Stimulated activated CD8-positive, alpha-beta memory T cell treated with anti-CD3 and anti-CD28 coated beads, Interleukin-2, amount 100 ng/mL, for 1 hour (primary cell): ENCODE measurements around the gene RPS19BP1.
"Not testable (repeated sequence)": the region's sequence is repeated elsewhere in the genome, so short reads cannot be mapped to it uniquely, and the experiment has no call there.

Experiments used
- DNase-seq, 2 donors: peaks; one replicate each; pipeline ENCODE4 v3.0.0-alpha.2; 2020; ENCODE audit warnings: low read depth in 2 of 2

RPS19BP1 gene

DNA sequence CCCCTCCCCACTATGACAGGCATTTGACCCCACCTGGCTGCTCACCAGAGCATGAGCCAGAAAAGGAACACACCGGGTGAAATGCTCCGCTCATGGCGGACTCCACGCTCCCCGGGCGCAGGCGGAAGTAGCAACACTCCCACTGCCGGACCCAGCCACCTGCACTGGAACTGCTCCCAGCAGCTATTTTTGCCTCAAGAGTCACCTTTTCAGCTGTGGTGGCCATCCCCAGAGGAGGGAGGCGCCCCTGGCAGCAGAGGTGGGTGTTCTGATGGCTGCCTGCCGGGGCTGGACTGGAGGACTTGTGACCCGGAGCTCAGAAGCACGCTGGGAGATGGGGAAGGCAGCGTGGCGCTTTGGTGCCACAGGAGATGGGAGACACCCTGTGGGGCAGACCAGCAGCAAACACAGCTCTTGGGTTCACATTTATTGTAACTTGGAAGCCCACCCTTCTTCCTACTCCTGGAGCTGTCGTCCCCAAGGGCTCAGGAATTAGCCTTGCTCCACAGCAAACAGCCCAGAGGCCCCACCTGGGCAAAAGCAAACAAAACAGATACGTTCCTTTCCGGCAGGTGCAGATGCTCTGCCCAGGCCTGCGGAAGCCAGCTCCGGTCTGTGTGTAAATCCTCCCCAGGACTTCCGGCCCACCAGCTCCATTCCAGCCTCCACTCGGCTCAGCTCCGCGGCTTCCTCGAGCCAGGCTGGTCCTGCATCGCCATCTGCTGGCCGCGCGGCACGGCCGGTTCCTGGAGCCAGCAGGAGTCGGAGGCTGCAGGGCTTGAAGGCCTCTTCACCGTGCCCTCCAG lies 3.7 kb downstream of the RPS19BP1 start:
- DNase-seq, result peak; percentile 82 to 85

DNA sequence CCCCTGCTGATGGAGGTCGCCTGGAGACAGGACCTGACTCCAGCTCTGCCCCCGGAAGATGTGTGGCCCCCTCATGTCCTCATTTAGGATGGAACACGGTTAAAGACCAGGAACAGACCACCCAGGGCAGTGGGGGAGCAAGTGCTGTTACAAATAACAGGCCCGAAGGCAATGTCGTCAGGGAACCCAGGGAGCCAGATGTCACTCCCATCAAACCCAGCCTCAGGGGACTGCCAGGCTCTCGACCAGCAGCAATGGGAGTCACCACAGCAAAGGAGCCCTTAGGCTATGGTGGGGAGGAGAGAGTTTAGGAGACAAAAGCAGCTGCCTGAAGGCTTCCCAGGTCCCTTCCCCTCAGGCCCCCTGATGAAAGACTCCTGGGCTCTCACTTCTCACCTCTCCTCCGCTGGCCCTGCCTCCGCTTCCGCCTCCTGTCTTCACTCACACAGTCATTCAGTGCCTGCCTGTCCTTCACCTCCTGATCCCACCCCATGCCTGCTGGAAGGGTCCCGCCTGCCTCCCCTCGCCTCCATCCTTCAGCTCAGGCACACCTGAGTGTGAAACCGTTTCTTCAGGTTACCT lies 4.4 kb downstream of the RPS19BP1 start:
- no peak for DNase-seq

DNA sequence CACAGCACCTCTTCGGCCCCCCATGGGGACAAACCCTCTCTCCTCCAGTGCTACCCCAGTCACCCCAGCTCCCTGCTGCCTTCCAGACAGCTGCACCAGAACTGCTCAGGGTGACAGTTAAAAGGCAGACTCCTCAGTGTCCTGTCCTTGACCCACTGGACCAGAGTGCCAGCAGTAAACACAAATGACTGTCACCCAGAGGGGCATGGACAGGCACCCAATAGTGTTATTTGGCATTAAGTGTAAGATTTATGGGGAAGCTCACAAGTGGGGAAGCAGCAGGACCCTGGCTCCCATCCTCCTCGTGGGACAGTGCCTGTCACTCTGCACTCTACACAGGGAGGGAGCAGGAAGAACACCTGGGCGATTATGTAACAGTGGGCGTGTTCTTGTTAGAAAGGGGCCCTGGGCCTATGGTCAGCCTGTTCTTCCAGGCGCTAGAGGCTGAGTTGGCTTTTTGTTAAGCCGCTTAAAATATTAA lies 5.0 kb downstream of the RPS19BP1 start:
- no peak for DNase-seq

DNA sequence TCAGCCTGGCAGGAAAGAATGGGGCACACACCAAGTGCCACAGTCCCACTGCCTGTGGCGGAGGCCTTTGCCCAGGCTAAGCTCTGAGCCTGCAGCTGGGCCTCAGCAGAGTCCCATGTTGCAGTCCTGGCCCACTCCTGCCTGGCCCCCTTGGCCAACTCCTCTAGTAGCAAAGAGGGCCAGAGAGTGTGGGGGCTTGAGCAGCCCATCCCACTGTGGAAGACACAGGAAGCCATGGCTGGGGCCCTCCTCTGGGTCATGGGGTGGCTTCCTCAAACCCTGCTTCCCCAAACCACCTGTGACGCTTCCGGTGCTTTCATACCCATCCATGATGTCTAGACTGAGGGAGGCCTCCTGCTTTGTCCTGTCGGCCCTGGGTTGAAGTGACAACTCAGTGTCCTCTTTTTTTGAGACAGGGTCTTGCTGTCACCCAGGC lies 5.8 kb downstream of the RPS19BP1 start:
- no peak for DNase-seq

DNA sequence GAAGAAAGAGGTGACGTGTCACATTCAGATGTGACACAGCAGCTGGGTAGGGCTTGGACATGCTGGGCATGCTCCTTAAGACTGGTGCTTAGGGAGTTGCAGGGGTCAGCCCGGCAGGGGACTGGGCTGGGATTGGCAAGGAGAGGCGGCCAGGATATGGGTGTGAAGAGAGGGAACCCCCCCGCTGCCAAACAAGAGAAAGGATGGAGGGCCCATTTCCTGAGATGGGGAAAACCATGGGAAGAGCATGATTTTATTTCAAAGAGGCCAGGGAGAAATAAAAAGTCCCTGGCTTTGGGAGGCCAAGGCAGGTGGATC lies 6.9 kb downstream of the RPS19BP1 start:
- no peak for DNase-seq

DNA sequence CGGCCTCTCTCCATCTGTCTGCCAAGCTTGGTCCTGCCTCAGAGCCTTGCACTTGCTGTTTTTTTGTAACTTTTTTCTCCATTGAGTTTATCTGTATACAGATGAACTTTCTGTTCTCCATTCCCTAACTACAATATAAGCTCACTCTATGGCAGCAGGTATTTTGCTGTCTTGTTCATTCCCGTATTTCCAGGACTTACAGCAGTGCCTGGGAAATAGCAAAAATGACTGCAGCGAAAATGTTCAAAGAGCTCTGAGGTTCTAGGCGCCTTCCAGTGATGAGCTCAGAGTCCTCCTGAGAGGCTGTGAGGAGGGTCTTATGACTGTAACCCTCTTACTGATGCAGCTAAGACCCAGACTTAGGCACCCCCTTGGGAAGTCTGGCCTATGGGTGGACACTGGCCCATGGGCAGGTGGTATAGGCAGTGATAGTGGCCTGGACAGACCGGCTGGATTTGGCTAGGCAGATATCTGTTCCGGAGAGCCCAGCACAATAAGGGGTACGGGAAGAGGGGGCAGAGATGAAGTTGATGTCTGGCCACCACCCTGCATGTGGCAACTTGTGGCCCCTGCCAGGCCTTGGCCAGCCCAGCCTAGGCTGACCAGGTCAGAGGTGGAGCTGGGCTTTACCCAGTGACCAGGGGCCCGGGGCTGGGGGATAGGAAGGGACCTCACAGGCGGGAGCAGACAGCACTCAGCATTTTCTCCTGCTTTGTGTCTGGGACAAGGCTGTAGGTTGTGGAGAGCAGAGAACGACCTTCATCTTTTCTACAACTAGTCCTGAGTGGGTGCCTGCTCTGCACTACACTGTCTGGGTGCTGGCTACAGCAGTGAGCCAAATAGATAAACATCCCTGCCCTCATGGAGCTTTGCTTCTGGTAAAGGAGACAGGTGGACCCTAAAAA lies 7.5 kb downstream of the RPS19BP1 start:
- no peak for DNase-seq

DNA sequence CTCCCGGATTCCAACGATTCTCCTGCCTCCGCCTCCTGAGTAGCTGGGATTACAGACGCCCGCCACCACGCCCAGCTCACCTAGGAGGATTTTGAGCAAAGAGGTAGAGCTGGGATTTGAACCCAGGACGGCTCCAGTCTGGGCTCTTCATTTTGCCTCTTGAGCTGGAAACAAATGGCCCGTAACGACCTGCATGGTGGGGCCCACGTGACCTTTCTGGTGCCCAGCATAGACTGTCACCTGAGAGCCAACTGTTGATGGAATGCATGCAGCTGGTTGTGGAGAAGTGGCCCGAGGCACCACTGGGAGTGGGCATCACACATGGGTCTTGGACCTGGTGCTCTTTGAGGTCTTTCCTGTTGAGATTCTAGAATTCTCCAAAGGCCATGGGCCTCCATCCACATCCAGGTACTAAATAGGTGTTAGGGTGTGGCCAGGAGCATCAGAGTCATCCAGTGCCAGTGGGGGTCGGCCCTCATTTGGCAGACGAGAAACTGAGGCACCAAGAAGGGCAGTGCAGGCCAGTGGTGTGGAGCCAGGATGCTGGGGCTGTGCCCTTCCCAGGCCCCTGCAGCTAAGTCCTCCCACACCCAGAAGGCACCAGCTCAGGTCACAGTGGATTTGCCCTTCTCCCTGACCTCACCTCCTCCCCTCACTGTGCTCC lies 8.3 kb downstream of the RPS19BP1 start:
- no peak for DNase-seq

DNA sequence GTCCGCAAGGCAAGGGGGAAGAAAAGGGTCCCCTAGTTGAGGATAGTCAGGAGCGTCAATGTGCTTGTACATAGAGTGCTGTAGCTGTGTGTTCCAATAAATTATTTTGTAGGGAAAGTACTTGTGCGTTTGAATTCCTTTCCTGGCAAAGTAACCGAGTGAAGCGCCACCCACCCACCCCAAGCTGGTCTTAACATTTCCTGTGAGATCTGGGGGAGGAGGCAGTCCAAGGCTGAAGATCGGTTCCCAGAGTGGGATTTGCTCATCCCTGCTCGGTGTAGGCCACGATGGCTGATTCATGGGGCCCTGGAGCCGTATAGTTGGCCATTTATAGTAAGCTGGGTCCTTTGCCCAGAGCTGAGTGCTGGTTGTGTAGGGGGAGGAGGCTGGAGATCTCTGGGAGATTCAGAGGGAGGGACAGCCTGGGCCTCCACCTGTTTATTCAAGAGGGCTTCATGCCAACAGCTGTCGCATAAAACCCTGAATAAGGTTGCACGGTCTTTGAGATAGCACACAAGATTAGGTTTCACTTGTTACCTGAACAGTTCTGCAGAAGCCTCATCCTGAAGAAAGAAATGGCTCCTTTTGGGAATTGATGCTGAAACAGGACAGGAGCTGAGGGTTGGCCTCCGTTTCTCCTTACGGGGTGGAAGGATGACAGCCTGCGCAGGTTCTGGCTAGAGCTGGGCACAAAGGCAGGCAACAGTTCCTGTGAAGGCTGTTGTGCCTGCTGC lies 9.8 kb downstream of the RPS19BP1 start:
- DNase-seq, result no peak

DNA sequence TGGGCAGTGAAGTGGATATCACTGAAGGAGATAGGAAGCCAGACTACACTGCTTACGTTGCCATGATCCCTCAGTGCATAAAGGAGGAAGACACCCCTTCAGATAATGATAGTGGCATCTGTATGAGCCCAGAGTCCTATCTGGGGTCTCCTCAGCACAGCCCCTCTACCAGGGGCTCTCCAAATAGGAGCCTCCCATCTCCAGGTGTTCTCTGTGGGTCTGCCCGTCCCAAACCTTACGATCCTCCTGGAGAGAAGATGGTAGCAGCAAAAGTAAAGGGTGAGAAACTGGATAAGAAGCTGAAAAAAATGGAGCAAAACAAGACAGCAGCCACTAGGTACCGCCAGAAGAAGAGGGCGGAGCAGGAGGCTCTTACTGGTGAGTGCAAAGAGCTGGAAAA lies 10.5 kb downstream of the RPS19BP1 start:
- not testable (repeated sequence) for DNase-seq

DNA sequence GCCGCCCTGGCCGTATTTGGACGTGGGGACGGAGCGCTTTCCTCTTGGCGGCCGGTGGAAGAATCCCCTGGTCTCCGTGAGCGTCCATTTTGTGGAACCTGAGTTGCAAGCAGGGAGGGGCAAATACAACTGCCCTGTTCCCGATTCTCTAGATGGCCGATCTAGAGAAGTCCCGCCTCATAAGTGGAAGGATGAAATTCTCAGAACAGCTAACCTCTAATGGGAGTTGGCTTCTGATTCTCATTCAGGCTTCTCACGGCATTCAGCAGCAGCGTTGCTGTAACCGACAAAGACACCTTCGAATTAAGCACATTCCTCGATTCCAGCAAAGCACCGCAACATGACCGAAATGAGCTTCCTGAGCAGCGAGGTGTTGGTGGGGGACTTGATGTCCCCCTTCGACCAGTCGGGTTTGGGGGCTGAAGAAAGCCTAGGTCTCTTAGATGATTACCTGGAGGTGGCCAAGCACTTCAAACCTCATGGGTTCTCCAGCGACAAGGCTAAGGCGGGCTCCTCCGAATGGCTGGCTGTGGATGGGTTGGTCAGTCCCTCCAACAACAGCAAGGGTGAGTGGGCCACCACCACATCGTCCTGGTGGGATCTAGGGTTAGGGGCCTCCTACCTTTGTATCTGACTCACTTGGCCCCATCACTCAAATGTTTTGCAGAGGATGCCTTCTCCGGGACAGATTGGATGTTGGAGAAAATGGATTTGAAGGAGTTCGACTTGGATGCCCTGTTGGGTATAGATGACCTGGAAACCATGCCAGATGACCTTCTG lies 11.3 kb downstream of the RPS19BP1 start:
- not testable (repeated sequence) for DNase-seq

DNA sequence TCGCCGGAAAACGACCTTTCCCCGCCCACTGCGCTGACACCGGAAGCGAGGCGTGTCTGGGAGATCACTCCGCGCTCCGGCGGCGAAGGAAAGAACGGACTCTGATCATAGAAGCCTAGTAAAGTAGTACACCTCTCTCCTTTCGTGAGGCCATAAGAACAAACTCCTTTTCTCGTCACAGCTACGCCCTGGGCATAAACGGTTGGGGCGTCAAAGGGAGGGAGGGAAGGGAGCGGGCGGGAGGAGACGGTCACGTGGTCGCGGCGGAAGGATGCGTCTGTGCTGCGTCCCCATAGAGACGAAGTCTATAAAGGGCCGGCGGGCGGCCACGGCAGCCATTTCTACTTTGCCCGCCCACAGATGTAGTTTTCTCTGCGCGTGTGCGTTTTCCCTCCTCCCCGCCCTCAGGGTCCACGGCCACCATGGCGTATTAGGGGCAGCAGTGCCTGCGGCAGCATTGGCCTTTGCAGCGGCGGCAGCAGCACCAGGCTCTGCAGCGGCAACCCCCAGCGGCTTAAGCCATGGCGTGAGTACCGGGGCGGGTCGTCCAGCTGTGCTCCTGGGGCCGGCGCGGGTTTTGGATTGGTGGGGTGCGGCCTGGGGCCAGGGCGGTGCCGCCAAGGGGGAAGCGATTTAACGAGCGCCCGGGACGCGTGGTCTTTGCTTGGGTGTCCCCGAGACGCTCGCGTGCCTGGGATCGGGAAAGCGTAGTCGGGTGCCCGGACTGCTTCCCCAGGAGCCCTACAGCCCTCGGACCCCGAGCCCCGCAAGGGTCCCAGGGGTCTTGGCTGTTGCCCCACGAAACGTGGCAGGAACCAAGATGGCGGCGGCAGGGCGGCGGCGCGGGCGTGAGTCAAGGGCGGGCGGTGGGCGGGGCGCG lies 12.1 kb downstream of the RPS19BP1 start, which contains the start of gene ATF4:
Gene ATF4, plus strand, starts transcription at position 337 of the 880 bp plus-strand sequence. CDS start 884 bp downstream, outside the sequence.
- DNase-seq, result peak; percentile 86 to 89

DNA sequence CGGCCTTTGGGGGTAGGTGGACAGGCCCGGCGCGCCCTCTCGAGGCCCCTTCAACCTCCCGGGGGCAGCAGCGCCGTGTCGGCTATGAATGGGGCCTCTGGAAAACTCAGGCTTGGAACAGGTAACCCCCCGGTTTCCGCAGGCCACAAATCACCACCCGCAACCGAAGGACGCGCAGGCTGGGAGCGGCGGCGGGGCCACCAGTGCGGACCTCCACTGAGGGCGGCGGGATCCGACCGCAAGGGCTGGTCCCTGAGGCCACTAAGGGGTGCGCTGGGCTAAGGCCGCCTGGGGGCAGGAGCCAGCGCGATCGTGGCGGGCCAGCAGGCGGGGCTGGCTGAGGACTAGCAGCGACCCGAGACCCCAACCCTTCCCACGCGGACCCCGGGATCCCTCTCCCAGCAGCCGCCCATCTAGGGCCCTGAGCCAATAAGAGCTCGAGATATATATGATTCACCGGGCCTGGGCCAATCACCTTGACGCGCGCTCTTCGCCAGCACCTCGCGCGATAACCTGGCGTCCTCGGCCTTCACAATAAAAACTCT lies 12.8 kb downstream of the RPS19BP1 start:
- DNase-seq, result peak in 1 of 2 donors; percentile 93

DNA sequence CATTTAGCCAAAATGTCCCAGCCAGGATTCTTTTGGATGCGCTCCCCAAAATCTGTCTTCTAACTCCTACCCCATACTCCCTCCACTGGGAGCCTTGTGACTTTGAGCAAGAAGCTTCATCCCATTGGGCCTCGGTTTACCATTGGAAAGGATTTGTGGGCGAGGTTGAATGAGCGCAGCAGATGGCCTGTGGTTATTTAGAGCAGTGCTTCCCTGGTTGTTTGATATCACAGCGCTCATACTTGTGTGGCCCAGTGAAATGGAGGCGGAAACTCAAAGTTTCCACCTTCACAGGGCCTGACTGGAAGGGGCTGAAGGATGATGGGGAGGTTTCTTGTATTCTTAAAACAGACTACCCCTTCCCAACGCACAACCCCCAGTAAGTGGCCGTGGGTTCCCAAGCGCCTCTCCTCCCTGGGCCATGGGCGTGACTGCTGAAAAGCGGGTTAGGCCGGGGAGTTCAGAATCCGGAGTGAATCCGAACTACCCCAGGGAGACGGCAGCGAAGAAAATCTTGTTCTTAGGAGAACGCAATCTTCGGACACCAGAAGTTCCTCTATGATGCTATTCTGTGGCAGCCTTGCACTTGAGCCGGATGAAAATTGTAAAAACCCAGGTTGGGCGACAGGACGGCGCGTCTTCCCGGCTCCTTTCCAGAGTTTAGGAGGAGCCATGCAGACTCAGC lies 13.4 kb downstream of the RPS19BP1 start:
- DNase-seq, result no peak

DNA sequence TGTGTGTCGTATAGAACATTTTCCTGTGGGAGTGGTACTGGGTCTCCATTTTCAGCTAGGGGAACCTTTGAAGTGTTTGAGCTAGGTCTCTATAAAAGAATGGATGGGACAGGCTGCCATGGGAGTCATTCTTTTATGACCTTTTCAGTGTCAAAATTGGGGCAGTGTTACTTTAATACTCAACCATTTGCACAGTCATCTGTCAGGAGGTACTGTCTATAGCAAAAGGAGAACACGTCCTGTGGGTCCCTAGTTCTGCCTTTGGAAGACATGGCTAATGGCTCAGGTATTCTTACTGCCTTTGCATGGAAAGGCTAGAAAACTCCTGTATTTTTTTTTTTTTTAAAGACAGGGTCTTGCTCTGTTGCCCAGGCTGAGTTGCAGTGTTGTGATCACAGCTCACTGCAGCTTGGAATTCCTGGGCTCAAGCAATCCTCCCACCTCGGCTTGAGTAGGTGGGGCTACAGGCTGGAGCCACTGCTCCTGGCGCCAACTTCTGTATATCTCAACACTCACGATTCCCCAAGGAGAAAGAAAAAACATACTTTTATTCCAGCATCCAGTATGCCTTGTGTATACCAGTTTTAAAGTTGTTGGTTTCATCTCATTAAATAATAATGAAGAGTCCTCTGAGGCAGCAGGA lies 14.3 kb downstream of the RPS19BP1 start:
- DNase-seq, result no peak

DNA sequence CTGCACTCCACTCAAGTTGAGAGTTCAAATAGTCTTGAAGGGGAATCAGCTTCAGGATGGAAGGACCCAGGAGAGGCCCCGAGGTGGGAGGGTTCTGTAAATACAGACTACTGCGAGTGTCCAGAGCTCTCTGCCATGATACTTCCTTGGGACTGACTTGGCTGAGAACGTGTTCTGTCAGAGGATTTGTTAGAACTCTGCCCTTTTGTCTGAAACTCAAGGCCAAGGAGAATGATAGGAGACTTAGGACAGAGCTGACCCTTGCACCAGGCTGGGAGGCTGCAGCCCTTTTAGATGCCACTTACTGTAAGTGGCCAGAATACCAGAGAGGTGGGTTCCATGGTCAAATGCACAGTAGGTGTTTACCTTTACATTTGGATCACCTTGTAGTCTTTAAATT lies 15.1 kb downstream of the RPS19BP1 start:
- DNase-seq, result no peak

DNA sequence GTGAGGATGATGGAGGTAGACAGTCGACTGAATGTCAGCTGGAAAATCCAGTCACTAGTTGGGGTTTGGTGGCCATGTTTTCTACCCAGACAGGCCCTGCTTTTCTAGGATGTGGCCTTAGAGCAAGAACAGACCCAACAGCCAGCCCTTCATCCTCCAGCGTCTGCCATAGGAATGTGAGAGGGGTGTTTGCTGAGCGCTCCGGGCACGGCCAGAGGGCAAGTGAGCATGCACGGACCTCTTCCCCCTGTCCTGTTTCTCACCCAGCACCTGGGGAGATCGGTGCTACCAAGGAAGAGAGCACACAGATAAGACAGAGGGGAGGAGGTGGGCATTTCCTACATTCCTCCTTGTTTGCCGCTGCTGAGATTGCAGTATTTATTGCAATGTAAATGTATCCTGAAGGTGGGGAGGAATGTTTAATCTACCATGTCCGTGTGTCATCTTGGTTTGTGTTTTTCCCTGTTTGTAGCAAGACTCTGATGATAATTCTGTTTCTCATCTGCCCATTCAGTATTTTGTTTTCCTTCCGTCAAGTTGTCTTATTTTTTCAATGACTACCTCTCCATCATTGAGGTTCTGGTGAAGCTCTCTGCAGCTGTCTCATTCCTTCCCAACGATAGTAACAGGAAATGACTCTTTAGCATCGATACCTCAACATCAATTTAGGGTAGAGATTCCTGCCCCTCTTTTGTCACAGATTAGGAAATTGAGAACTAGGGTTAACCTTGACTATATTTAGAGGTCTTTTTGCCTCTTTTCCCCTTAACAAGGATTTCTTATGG lies 17.1 kb downstream of the RPS19BP1 start:
- no peak for DNase-seq

DNA sequence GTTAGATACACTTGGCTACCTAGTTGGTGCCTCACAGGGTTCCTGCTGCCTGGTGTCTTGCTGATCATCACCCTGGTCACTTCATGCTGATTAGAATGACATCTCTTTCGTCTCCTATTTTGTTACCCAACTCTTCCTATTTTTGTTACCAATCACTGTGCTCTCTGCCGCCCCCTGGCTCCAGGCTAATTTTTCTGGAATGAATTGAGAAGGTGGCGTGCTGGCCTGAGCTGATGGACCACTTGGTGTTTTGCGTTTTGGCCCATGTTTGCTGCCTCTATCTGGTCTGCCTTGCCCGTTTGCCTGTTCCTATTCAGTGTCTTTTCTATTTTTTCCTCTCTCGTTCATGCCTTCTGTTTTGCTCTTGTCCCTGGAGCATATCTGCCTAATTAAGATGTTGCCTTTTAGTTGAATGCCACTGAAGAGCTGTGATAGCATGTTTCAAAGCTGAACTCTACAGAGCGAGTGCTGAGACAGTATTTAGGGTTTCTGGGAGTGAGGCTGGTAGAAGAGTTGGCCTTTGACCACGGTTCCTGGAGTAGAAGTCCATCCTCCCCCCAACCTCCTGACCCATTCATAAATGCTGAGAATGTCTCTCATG lies 18.1 kb downstream of the RPS19BP1 start:
- no peak for DNase-seq
